HepG2 (cell line): Measurements from ENCODE around the gene AUP1. TPM values are rescaled to one million over a fixed set of nuclear protein-coding genes. Genes with fewer than 3 reads are reported as not detected.

ENCODE experiments used
- ATAC-seq: fragments of 200-7000 bp; cut with Tn5 transposase; 3 replicates; pipeline ENCODE4 v1.9.1; 2020; ENCODE audit warnings: mild to moderate bottlenecking, moderate library complexity
- BruUV-seq: library from RNA; stranded (reverse); fragments of 400-500 nt; replicated peaks from 2 replicates; lab custom pipeline; 2021; lab: Mats Ljungman, UMichigan
- CTCF ChIA-PET: fragments of 300-600 bp; formaldehyde crosslinking; extraction: SDS; loops from one replicate; lab custom pipeline; 2021; ENCODE audit warnings: low total read pairs, inconsistent platforms, low intra/inter-chr PET ratio; lab: Yijun Ruan, JAX
- POLR2A ChIA-PET: fragments of 350-600 bp; sonication (Branson Sonifier 250); formaldehyde crosslinking; loops from one replicate; lab custom pipeline; 2020; ENCODE audit warnings: antibody characterized with exemption, inconsistent platforms; lab: Yijun Ruan, JAX
- DNase-seq: peaks from one replicate; pipeline ENCODE4 v3.0.0-alpha.2; 2015; ENCODE audit warnings: low spot score
- FAIRE-seq: peaks from 3 replicates; lab custom pipeline; 2011; peaks lifted over from hg19 to GRCh38; lab: Jason Lieb, UNC
- H2AFZ ChIP-seq: one replicate; pipeline ENCODE4 v1.6.1; 2011; ENCODE audit warnings: low read length, inconsistent platforms
- H3K27ac ChIP-seq: fragments of 300-600 bp; 3 replicates; pipeline ENCODE4 v1.8.0; 2011; ENCODE audit warnings: mixed run types, mild to moderate bottlenecking, mixed read lengths, low read length, inconsistent platforms; ENCODE audit not compliant: insufficient read depth; ENCODE audit errors: extremely low read length
- H3K27me3 ChIP-seq, 2 experiments: fragments of 200-600 bp in 1 of 2; 2 replicates in 1 of 2; 3 replicates in 1 of 2; pipeline versions ENCODE4 v1.6.0 to v1.8.0; 2011; ENCODE audit warnings: low read length in 2 of 2, mild to moderate bottlenecking in 2 of 2, moderate library complexity in 2 of 2, inconsistent platforms in 1 of 2; ENCODE audit not compliant: insufficient read depth in 2 of 2, control insufficient read depth in 1 of 2
- H3K36me3 ChIP-seq, 2 experiments: fragments of 200-600 bp in 1 of 2; replicated peaks in 1 of 2; 2 replicates in 1 of 2; 3 replicates in 1 of 2; pipeline versions ENCODE4 v1.5.1 to v1.8.0; 2011; ENCODE audit warnings: low read length in 2 of 2, inconsistent platforms in 1 of 2; ENCODE audit not compliant: insufficient read depth in 2 of 2, control insufficient read depth in 1 of 2
- H3K4me1 ChIP-seq: 2 replicates; pipeline ENCODE4 v1.5.1; 2012; ENCODE audit warnings: low read length, inconsistent platforms; ENCODE audit not compliant: insufficient read depth
- H3K4me2 ChIP-seq: 2 replicates; pipeline ENCODE4 v1.6.0; 2011; ENCODE audit warnings: low read depth, low read length, inconsistent platforms
- H3K4me3 ChIP-seq, 3 experiments: fragments of 200-600 bp in 1 of 3; sonication (generic), shearing (Covaris generic) in 1 of 3; replicated peaks in 1 of 3; 2 replicates each; pipeline ENCODE4 v1.5.1; 2011 to 2016; ENCODE audit warnings: low read length in 3 of 3, inconsistent platforms in 2 of 3, low read depth in 2 of 3, mild to moderate bottlenecking in 2 of 3, control low read depth in 1 of 3, mixed read lengths in 1 of 3; ENCODE audit not compliant: insufficient read depth in 1 of 3
- H3K79me2 ChIP-seq: one replicate; pipeline ENCODE4 v1.6.1; 2011; ENCODE audit warnings: low read length, inconsistent platforms; ENCODE audit not compliant: insufficient read depth
- H3K9ac ChIP-seq: 2 replicates; pipeline ENCODE4 v1.6.0; 2011; ENCODE audit warnings: mild to moderate bottlenecking, low read depth, low read length, inconsistent platforms; ENCODE audit not compliant: insufficient read depth
- H3K9me3 ChIP-seq: 2 replicates; pipeline ENCODE4 v1.5.1; 2012; ENCODE audit warnings: mild to moderate bottlenecking, low read length
- H4K20me1 ChIP-seq: 2 replicates; pipeline ENCODE4 v1.6.0; 2011; ENCODE audit warnings: inconsistent platforms, mild to moderate bottlenecking, low read length, moderate library complexity; ENCODE audit not compliant: insufficient read depth
- AGO2 ChIP-seq: fragments of 200-400 bp; formaldehyde crosslinking; optimal IDR thresholded peaks from 2 replicates; pipeline ENCODE3; 2017; ENCODE audit warnings: mild to moderate bottlenecking, low read depth, low read length, moderate library complexity
- FUBP1 ChIP-seq: sonication (generic); formaldehyde crosslinking; IDR thresholded peaks from 2 replicates; pipeline ENCODE4 v1.5.1; 2020; ENCODE audit warnings: missing genetic modification reagents, mild to moderate bottlenecking, borderline replicate concordance
- MEF2D ChIP-seq: sonication (generic); formaldehyde crosslinking; IDR thresholded peaks from 2 replicates; pipeline ENCODE4 v1.5.1; 2020; ENCODE audit warnings: mild to moderate bottlenecking, missing genetic modification reagents
- NFE2L2 ChIP-seq: fragments of 150-350 bp; IDR thresholded peaks from 2 replicates; pipeline ENCODE4 v1.6.1; 2014; ENCODE audit warnings: low read length
- NFYB ChIP-seq: sonication (generic); formaldehyde crosslinking; IDR thresholded peaks from 2 replicates; pipeline ENCODE4 v1.4.0; 2020; ENCODE audit warnings: missing genetic modification reagents
- NFYC ChIP-seq: IDR thresholded peaks from 2 replicates; pipeline ENCODE4 v1.6.1; 2016; ENCODE audit warnings: missing genetic modification reagents, missing compliant biosample characterization
- ZBTB40 ChIP-seq, 2 experiments: fragments of 450-650 bp in 1 of 2; sonication (generic) in 1 of 2; formaldehyde crosslinking in 1 of 2; IDR thresholded peaks; 2 replicates each; pipeline versions ENCODE4 v1.6.1 to v1.8.0; 2016 to 2022; ENCODE audit warnings: antibody characterized with exemption in 1 of 2, mild to moderate bottlenecking in 1 of 2, missing genetic modification reagents in 1 of 2
- ZNF605 ChIP-seq: sonication (generic); formaldehyde crosslinking; IDR thresholded peaks from 2 replicates; pipeline ENCODE4 v1.8.0; 2022; ENCODE audit warnings: mild to moderate bottlenecking, missing genetic modification reagents
- ZNF770 ChIP-seq: sonication (generic); formaldehyde crosslinking; IDR thresholded peaks from 2 replicates; pipeline ENCODE4 v1.5.0; 2020; ENCODE audit warnings: mild to moderate bottlenecking, missing genetic modification reagents
- WGBS: methylation state at CpG from one replicate; pipeline ENCODE4 v1.1.6; 2017; ENCODE audit warnings: low lambda C conversion rate; 5-methylcytosine and 5-hydroxymethylcytosine counted together
- in situ Hi-C: cut with HindIII; loops from 2 replicates; pipeline ENCODE4 v1.10.0; 2017; ENCODE audit warnings: low pct_unique_long_range_greater_than_20kb; ENCODE audit not compliant: extremely low pct_ligation_motif_present
- intact Hi-C: fragments of 100-400 bp; cut with micrococcal nuclease; formaldehyde crosslinking; loops from one replicate; pipeline ENCODE4 v1.10.0; 2022; ENCODE audit not compliant: unreplicated experiment
- polyA plus RNA-seq, 8 experiments: library from polyadenylated mRNA; depleted of rRNA in 3 of 8; stranded (reverse) in 7 of 8; unstranded in 1 of 8; fragments of >200 nt; fragmentation: Illumina TruSeq in 4 of 8; extraction: Trizol in 4 of 8; gene quantifications; 2 replicates each; pipeline versions ENCODE4 v1.2.1 to v1.2.3, GENCODE V29; 2011 to 2016; ENCODE audit warnings: low read depth in 4 of 8, missing spikeins in 1 of 8, mixed read lengths in 1 of 8; ENCODE audit not compliant: insufficient read depth in 1 of 8
- total RNA-seq, 5 experiments: library from RNA; depleted of rRNA; stranded (reverse); fragments of >200 nt; fragmentation: Illumina TruSeq; extraction: Trizol; gene quantifications; 2 replicates each; pipeline ENCODE4 v1.2.3, GENCODE V29; 2016; ENCODE audit warnings: low read depth in 1 of 5

AUP1 gene
- total and polyA plus RNA-seq, 2 of the 13 experiments (the other 11 are each of a cell fraction or from before 2014, with no cell fraction given), result 174 to 267 TPM

GRCh38 chr2:74515981-74516633, 13.4 kb downstream of the AUP1 start:
- intact Hi-C loops (no loop called here), in situ Hi-C loops (no loop called here)
- BruUV-seq, result no TSS peak
- H3K4me3 ChIP-seq, result no peak overlapping the region
- H3K4me1 ChIP-seq, result peaks cover 36% of the 10 kb centered on the region
- H3K4me2 ChIP-seq, result no peak overlapping the region
- peaks cover 13 to 20% of the 10 kb centered on the region in 2 experiments; a peak in 4 of 5 replicates for H3K36me3 ChIP-seq
- CTCF ChIA-PET, result no interaction called here
- 98% methylated on average over 72 of the region's 72 CpGs for WGBS
- POLR2A ChIA-PET, result interaction anchor here (1.0 to 2.1 kb wide), 3 partner anchors 12 to 34 kb away, joined by 3 to 6 read pairs (median 4); partner anchors contain the start of gene HTRA2
- H3K27me3 ChIP-seq, result no peaks in the 10 kb centered on the region
- H3K9ac ChIP-seq, result no peak overlapping the region
- H3K9me3 ChIP-seq, result no peaks in the 10 kb centered on the region
- no peaks in the 10 kb centered on the region for H4K20me1 ChIP-seq
- no peaks in the 10 kb centered on the region for H3K79me2 ChIP-seq
- FAIRE-seq (no peak), DNase-seq (no peak), ATAC-seq (no peak)
- H2AFZ ChIP-seq, result no peak overlapping the region
- no peak overlapping the region for H3K27ac ChIP-seq
- TF ChIP-seq AGO2 (peak; percentile 62), MEF2D (no peak), NFE2L2 (no peak), ZBTB40 (IDR thresholded peaks at IDR 0.05) (no peak), ZBTB40 (CRISPR knock-in tag; IDR thresholded peaks at IDR 0.05) (0 out of 2 replicates have a peak, but pooled peaks have one; percentile 21), NFYC (CRISPR knock-in tag) (peak; percentile 52; the same call in 1 of the 2 replicates), ZNF770 (CRISPR knock-in tag) (no peak), FUBP1 (CRISPR knock-in tag) (no peak), ZNF605 (CRISPR knock-in tag) (no peak), NFYB (CRISPR knock-in tag) (peak; percentile 47)
